HG03558 (cell line): ENCODE measurements around the gene GPR61.

Experiments used
- ATAC-seq: cut with Tn5 transposase; IDR thresholded peaks from one replicate; pipeline ENCODE4 v1.9.1; 2021; ENCODE audit warnings: moderate number of reproducible peaks; ENCODE audit not compliant: unreplicated experiment; ENCODE audit errors: extremely low read depth

The GPR61 gene

DNA sequence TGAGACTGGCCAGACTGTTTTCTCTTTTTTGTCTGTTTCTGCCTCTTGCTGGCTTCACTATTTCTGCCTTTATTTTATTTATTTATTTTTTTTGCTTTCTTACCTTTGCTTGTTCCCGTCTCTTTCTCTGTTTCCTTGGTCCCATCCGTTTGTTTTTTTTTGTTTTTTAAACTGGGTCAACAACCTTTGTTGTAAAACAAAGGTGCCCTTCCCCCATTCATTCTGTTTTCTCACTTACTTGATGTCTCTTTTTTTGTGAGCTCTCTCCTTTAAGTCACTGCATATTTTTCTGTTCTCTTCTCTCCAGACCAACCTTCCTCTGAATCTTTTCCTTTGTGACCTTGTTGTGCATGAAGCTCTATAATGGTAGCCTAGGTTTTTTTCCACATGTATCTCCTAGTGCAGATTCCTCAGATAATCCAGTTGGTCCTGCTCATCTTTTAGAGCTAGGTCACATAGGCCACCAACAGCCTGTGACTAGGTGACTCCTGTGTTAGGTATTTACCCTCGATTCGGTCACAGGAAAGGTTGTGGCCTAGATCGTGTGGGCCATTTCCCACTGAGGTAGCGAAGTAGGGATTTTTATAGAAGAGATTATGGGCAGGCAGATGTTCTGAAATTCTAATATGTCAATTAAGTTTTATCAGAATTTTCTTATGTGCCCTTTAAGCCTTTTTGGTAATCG lies 24.7 kb downstream of the GPR61 start:
- ATAC-seq, result no peak

DNA sequence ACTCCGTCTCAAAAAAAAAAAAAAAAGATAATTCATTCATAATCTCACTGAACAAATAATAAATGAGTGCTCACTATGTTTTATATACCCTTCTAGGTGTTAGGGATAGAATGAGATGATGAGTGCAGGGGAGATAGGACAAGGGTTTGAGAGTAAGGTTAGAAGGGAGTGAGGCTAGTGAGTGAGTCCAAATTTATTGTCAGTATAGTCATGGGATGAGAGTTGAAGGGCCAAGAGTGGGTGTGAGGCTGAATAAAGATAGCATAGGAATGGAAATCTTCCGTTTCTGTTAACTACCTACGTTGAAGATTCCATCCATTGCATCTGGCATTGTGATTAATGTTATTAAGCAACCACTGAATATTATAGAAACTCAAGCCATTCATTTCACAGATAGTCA lies 25.6 kb downstream of the GPR61 start:
- no peak for ATAC-seq

DNA sequence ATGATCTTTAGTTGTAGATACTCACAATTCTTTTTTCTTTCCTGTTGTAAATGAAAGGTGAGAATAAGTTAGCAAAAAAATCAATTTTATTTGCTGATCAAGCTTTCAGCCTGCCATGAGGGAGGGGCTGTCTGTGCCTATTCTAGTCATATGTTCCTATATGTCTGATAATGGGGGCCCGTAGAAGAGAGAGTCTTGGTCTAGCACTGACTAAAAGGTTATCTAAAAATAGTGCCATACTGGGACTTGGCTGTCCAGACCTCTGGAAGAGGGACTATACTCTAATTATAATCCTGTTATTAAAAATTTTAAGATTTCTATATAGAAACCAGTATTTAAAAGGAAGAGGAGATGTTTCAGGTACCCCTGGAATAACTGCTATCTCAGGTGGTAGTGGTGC lies 27.3 kb downstream of the GPR61 start:
- ATAC-seq, result no peak

DNA sequence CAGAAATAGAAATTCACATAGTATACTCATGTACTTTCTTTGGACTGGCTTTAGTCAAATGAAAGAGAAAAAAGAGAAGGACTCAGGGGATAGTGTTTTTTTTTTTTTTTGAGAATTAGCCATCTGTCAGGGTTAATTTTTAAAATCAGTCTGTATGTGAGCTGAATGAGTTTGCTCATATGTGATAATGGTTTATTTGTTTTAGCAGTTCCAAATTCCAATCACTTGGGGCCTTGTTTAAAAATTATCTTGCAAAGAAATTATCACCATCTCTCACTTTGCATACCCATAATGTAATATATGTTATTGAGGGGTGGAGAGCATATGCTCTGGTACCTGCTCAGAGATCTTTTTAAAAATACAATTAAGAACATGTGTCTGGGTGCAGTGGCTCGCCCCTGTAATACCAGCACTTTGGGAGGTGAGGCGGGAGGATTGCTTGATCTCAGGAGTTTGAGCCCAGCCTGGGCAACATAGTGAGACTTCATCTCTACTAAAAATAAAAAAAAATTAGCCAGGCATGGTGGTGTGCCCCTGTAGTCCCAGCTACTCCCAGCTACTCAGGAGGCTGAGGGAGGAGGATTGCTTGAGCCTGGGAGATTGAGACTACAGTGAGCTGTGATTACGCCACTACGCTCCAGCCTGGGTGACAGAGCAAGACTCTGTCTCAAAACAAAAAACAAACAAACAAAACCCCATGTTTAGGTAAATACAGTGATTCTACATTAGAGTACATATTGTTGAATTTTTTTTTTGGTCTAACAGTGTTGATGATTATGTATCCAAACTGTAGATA lies 28.4 kb downstream of the GPR61 start:
- no peak for ATAC-seq

DNA sequence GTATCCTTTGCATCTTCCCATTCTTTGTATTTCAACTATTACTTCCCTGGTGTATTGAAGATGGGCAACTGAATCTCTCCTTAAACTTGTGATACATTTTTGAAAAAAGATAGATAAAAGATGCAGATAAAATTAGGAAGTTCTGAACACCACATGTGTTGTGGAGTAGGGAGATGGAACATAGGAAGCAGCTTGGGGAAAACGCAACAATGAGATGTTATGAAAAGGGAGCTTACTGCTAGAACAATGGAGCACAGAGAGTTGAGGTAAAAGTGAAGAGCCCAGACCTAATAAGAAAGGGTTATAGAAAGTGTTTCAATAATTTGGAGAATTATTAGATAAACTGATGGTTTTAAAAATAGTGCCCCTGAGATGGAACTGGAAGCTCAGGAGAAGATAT lies 29.7 kb downstream of the GPR61 start:
- no peak for ATAC-seq

DNA sequence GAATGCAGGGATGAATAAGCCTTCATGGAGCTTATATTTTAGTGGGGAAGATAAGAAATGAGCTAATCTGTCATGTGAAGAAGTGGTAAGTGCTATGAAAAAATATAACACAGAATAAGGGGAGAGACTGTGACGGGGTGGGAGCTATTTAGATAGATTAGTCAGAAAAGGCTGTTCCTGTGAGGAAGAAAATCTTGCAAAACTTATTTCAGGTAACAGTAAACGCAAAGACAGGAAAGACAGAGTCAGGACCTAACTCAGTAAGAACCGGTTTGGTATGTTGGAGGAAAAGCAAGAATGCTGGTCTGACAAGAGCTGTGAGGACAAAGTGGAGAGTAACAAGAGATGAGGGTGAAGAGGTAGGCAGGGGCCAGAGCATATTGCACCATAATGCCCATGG lies 30.7 kb downstream of the GPR61 start:
- ATAC-seq, result no peak

DNA sequence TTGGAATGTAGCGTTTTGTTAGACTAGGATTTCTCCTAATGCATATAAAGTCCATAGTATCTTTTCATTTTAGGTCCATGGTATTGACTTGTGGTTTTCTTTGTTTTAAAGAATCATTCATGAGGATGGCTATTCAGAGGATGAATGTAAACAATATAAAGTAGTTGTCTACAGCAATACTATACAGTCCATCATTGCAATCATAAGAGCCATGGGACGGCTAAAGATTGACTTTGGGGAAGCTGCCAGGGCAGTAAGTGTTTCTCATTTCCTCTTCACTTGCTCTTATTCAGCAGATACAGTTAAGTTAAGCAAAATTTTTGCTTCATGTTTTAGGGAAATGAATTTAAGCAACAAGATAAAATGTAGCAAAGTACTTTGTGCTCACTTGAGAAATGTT lies 34.1 kb downstream of the GPR61 start:
- no peak for ATAC-seq

DNA sequence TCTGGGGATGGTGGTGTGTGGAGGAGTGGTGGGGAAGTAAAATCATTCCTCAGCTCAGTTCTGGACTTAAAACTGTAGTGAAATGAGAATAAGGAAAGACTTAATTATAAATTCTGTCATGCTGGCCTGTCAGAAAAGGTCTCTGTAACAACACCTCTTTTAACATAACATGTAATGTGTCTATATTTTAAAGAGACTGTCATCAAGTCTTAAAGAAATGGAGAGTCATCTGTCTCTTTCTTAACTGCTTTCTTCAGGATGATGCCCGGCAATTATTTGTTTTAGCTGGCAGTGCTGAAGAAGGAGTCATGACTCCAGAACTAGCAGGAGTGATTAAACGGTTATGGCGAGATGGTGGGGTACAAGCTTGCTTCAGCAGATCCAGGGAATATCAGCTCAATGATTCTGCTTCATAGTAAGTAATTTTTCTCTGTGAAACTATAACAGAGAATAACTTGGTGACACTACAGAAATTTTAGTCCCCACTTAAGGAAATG lies 39.3 kb downstream of the GPR61 start:
- ATAC-seq, result no peak

DNA sequence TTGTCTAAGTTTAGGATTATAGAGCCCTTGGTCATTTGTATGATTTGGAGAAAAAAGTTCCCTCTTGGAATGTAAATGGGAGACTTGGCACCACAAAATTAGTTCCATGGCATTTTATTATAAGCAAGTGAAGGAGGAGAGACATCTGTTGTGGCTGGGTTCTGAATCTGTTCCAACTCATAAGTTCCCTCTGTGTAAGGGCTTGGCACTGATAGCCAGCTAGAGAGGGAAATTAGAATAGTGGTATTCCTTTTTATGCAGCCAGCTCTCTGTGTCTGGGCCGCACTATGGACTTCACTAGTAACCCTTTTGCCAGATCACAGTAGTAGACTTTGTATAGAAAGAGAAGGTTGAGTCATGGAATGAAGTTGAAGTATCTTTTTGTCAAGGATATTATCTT lies 39.8 kb downstream of the GPR61 start:
- no peak for ATAC-seq

DNA sequence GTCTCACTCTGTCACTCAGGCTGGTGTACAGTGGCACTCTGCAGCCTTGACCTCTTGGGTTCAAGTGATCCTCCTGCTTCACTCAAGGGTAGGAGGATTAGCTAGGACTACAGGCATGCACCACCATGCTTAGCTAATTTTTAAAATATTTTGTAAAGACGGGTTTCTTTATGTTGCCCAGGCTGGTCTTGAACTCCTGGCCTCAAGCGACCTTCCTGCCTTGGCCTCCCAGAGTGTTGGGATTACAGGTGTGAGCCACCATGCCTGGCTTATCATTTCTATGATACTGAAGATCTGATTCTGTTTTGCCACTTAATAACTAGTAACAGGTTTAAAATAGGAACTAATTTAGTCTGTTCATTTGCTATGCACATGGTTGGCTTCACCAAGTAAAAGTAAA lies 42.3 kb downstream of the GPR61 start:
- no peak for ATAC-seq

DNA sequence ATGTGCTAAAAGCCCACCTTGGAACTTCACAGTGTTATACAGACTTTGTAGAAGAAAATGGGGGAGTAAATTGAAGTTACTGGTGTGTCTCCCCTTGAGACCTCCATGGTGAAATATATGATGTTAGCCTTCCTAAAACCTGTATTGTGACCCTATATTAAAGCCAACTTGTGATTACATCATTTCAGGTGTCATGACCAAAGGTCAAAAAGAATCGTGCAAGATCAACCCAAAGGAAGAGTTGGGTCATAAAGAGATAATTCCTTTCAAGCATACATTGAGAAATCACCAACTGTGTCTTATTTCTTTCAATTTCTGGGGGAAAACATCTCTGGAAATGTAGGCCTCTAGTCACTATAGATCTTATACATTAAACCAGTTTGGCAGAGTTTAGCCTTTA lies 45.1 kb downstream of the GPR61 start:
- ATAC-seq, result no peak

DNA sequence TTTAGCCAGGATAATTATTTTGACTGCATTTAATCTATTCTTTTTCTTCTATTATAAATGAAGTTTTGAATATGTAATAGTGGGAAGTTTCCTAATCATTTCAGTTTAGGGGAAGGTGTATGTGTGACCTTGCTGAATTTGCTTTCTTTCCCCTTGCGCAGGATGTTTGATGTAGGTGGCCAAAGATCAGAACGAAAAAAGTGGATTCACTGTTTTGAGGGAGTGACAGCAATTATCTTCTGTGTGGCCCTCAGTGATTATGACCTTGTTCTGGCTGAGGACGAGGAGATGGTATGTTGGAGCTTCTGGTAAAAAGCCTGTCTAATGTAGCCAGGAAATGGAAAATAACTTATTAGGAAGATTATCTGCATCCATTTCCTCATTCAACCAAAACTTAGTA lies 46.4 kb downstream of the GPR61 start:
- no peak for ATAC-seq

DNA sequence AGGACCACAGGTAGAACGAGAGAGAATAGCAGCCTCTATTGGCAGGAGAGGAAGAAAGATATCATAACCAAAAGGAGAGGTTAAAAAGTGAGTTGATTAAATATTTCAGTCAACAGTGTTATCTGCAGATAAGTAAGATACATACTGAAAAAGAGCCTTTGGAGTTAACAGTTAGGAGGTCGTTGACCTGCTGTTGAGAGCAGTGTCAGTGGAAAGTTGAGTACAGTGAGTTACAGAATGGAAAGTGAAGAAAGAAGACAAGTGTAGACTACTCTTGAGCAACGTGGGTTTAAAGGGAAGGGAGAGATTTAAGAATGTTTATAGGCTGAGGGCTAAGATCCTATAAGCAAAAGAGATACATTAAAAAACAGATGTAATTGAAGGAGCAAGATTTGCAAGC lies 49.5 kb downstream of the GPR61 start:
- ATAC-seq, result no peak

DNA sequence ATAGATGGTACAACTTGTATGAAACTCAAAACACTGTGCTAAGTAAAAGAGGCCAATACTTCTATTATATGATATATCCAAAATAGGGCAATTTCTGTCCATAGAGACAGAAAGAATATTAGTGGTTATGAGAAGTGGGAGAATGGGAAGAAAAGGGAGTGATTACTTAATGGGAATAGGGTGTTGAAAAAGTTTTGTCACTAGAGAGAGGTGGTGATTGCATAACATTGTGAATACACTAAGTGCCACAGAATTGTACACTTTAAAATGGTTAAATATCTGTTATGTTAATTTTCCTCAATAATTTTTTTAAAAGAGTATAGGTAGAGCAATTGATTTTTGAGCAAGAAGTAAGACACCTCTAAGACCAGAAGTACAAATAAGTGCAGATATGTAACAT lies 50.0 kb downstream of the GPR61 start:
- no peak for ATAC-seq

DNA sequence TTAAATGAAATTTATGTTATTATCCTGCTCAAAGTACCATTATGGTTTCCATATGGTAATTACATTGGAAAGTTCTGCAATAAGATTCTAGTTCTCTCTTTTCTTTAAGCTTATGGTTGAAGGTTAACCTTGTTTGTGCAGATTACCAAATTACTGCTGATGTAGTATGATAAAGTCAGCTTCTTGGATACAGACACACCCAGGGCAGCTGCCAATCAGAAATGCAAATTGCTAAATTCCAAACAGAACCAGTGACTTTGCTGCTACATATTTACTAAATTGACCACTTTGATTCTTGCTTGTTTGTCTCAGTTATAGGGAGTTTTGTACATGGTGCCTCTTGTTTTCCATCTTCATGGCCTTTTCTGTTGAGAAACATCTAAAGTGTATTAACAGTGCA lies 53.2 kb downstream of the GPR61 start:
- no peak for ATAC-seq

DNA sequence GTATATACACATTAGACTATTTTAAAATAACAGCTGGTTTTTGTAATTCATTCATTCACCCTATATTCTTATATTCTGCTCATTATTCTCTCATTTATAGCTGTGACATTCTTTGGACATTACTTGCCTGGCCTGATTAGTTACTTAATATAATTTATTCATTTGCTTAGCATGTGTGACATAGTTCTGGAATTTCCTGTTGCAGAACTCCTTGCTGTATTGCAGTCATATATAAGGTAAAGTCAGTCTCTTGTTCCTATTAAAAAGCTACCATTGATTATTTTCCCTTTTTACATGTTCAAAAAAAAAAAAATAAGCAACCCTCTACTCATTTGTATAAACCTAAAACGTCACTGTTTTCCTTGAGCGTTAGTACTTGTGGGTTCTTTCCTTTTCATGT lies 55.9 kb downstream of the GPR61 start:
- no peak for ATAC-seq
